ENCODE results near the gene GUCD1.

The GUCD1 gene

DNA sequence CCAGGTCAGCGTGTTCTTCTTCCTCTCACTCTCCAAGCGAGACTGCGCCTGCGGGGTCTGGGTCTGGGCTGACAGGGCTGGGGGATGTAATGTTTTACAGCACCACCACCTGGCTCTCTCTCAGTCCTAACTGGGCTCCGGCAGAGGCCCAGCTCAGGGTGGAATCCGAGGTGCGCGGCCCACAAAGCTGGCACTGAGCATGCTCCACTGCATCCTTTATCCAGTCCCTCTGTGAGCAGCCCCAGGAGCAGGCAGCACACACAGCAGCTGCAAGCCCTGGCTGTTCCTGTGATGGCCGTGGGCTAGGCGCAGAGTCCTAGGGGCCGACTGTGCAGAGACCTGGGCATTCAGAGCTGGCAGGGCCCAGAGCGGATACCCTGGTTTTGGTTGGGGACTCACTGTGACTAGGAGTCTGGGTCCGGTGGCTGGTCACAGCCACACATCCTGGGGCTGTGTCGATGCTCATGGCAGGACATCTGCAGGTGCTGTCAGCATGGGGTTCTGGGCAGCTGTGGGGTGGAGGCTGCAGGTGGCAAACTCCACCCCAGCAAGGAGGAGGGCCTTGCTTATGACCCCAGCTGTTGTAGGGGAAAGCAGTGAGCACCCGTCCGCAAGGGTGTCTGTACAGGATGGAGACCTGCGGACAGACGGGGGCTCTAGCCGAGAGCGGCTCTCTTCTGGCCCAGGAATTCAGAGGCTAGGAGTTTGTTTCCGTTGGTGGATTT, 34.0 kb upstream of the GUCD1 start:
- no peak overlapping the region for H3K4me3 ChIP-seq (ENCODE audit: low read depth, low read length)
- DNase-seq (ENCODE audit: low read depth) = no peak
- TF ChIP-seq, protein P1, sequence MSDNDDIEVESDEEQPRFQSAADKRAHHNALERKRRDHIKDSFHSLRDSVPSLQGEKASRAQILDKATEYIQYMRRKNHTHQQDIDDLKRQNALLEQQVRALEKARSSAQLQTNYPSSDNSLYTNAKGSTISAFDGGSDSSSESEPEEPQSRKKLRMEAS (IDR thresholded peaks at IDR 0.05; ENCODE audit: low read depth, low read length) = no peak
- TF ChIP-seq CTCF (IDR thresholded peaks at IDR 0.05; ENCODE audit: low read depth, low read length) (no peak), POLR2A (IDR thresholded peaks at IDR 0.05; ENCODE audit: extremely low read depth, insufficient read length) (no peak), MYC (IDR thresholded peaks at IDR 0.05; ENCODE audit: low read depth, low read length) (no peak)

- H3K4me3 ChIP-seq (ENCODE audit: low read depth, low read length) = no peak overlapping the region
- DNase-seq (ENCODE audit: low read depth) = no peak
- TF ChIP-seq, protein P1 (IDR thresholded peaks at IDR 0.05; ENCODE audit: low read depth, low read length) = no peak
- TF ChIP-seq MYC (IDR thresholded peaks at IDR 0.05; ENCODE audit: low read depth, low read length) (no peak), POLR2A (IDR thresholded peaks at IDR 0.05; ENCODE audit: extremely low read depth, insufficient read length) (no peak), CTCF (IDR thresholded peaks at IDR 0.05; ENCODE audit: low read depth, low read length) (no peak)
Observed at GRCh38 chr22:24588381-24588756, 33.4 kb upstream of the GUCD1 start.

DNA sequence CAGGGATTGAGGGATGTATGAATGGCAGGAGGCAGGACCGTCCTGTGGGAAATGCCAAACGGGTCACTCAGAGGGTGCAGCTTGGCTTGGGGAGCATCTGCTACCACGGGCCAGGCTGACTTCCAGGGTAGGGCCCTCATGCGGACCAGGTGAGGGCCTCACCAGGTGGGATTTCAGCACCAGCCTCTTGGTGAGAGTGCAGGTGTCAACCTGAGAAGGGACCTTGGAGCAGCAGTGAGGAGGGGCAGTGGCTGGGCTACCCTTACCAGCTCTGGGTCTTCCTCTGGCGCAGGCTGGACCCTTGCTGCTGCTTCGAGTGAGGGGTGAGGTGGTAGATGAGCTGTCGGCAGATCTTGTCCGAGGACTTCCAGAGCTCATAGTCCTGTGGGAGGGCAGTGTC, 33.0 kb upstream of the GUCD1 start:
- no peak for TF ChIP-seq POLR2A (IDR thresholded peaks at IDR 0.05; ENCODE audit: extremely low read depth, insufficient read length)
- no peak for TF ChIP-seq MYC (IDR thresholded peaks at IDR 0.05; ENCODE audit: low read depth, low read length)
- no peak for TF ChIP-seq CTCF (IDR thresholded peaks at IDR 0.05; ENCODE audit: low read depth, low read length)
- TF ChIP-seq, protein P1 (IDR thresholded peaks at IDR 0.05; ENCODE audit: low read depth, low read length) = no peak
- no peak for DNase-seq (ENCODE audit: low read depth)
- H3K4me3 ChIP-seq (ENCODE audit: low read depth, low read length) = no peak overlapping the region

GRCh38 chr22:24587251-24587650, 32.3 kb upstream of the GUCD1 start:
- H3K4me3 ChIP-seq (ENCODE audit: low read depth, low read length) = no peak overlapping the region
- TF ChIP-seq POLR2A (IDR thresholded peaks at IDR 0.05; ENCODE audit: extremely low read depth, insufficient read length) (no peak), CTCF (IDR thresholded peaks at IDR 0.05; ENCODE audit: low read depth, low read length) (no peak), MYC (IDR thresholded peaks at IDR 0.05; ENCODE audit: low read depth, low read length) (no peak)
- TF ChIP-seq, protein P1 (IDR thresholded peaks at IDR 0.05; ENCODE audit: low read depth, low read length) = no peak
- no peak for DNase-seq (ENCODE audit: low read depth)

DNA sequence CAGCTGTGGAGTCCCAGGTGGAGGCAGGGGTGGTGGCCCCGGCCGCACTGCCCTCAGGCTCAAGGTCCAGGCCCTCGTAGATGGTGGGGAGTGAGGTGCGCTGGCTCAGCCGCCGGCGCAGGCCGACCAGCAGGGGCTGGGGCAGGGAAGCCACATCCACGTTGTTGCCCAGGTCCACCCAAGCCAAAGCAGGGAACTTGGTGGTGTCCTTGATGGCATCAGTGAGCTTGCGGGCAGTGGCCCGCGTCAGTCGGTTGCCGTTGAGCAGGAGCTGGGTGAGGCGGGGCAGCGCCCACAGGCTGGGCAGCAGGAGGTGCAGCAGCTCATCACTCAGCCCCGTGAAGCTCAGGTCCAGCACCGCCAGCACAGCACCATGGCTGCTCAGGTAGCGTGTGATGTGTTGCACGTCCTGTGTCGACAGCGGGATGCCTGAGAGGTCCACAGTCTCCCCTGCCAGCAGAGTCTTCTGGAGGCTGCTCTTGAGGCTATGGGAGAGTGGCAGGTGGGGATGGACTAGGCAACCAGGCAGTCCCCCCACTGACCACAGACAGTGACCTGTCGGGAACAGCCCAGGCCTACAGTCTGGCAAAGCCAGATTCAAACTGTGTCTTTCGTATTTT, 31.1 kb upstream of the GUCD1 start:
- H3K4me3 ChIP-seq (ENCODE audit: low read depth, low read length) = no peak overlapping the region
- TF ChIP-seq POLR2A (IDR thresholded peaks at IDR 0.05; ENCODE audit: extremely low read depth, insufficient read length) (no peak), CTCF (IDR thresholded peaks at IDR 0.05; ENCODE audit: low read depth, low read length) (no peak), MYC (IDR thresholded peaks at IDR 0.05; ENCODE audit: low read depth, low read length) (no peak)
- TF ChIP-seq, protein P1 (IDR thresholded peaks at IDR 0.05; ENCODE audit: low read depth, low read length) = no peak
- DNase-seq (ENCODE audit: low read depth) = no peak

Data from NB4 (cell line).